ENCODE measurements around the gene NPPC.
"Not testable (repeated sequence)": the region's sequence is repeated elsewhere in the genome, so short reads cannot be mapped to it uniquely, and the experiment has no call there.

Gene NPPC

GRCh38 chr2:231900972-231901371, 25.2 kb downstream of the NPPC start:
- DNase-seq: no peak
- TF ChIP-seq POLR2A (IDR thresholded peaks at IDR 0.05; ENCODE audit: low read length): no peak
- no peak for TF ChIP-seq GATA1 (IDR thresholded peaks at IDR 0.05; ENCODE audit: low read depth, low read length)

GRCh38 chr2:231900486-231900942, 25.7 kb downstream of the NPPC start:
- DNase-seq: peak; percentile 75 to 84

GRCh38 chr2:231894566-231895380, 31.4 kb downstream of the NPPC start:
- no peak for TF ChIP-seq POLR2A (IDR thresholded peaks at IDR 0.05; ENCODE audit: low read length)
- TF ChIP-seq GATA1 (IDR thresholded peaks at IDR 0.05; ENCODE audit: low read depth, low read length): no peak
- DNase-seq: no peak

More at GRCh38 chr2:231900486-231900942, 25.7 kb downstream of the NPPC start:
- TF ChIP-seq GATA1 (IDR thresholded peaks at IDR 0.05; ENCODE audit: low read depth, low read length) (no peak), POLR2A (IDR thresholded peaks at IDR 0.05; ENCODE audit: low read length) (no peak)

GRCh38 chr2:231891514-231891905, 34.7 kb downstream of the NPPC start:
- TF ChIP-seq GATA1 (IDR thresholded peaks at IDR 0.05; ENCODE audit: low read depth, low read length): no peak
- no peak for TF ChIP-seq POLR2A (IDR thresholded peaks at IDR 0.05; ENCODE audit: low read length)
- DNase-seq: no peak

GRCh38 chr2:231890896-231891513, 35.2 kb downstream of the NPPC start:
- no peak for TF ChIP-seq POLR2A (IDR thresholded peaks at IDR 0.05; ENCODE audit: low read length)
- no peak for DNase-seq

GRCh38 chr2:231887756-231888155, 38.4 kb downstream of the NPPC start:
- DNase-seq: no peak
- TF ChIP-seq GATA1 (IDR thresholded peaks at IDR 0.05; ENCODE audit: low read depth, low read length) (no peak), POLR2A (IDR thresholded peaks at IDR 0.05; ENCODE audit: low read length) (no peak)

GRCh38 chr2:231886071-231886681, 40.0 kb downstream of the NPPC start:
- no peak for DNase-seq
- no peak for TF ChIP-seq POLR2A (IDR thresholded peaks at IDR 0.05; ENCODE audit: low read length)
- TF ChIP-seq GATA1 (IDR thresholded peaks at IDR 0.05; ENCODE audit: low read depth, low read length): no peak

- TF ChIP-seq GATA1 (IDR thresholded peaks at IDR 0.05; ENCODE audit: low read depth, low read length) (no peak), POLR2A (IDR thresholded peaks at IDR 0.05; ENCODE audit: low read length) (no peak)
- no peak for DNase-seq
These were observed 41.6 kb downstream of the NPPC start for GRCh38 chr2:231884438-231885140.

- DNase-seq: no peak
- TF ChIP-seq POLR2A (IDR thresholded peaks at IDR 0.05; ENCODE audit: low read length): no peak
- no peak for TF ChIP-seq GATA1 (IDR thresholded peaks at IDR 0.05; ENCODE audit: low read depth, low read length)
These were observed 42.7 kb downstream of the NPPC start for GRCh38 chr2:231883468-231883881.

- TF ChIP-seq POLR2A (IDR thresholded peaks at IDR 0.05; ENCODE audit: low read length) (no peak), GATA1 (IDR thresholded peaks at IDR 0.05; ENCODE audit: low read depth, low read length) (no peak)
- DNase-seq: no peak
These were observed 43.5 kb downstream of the NPPC start for GRCh38 chr2:231882646-231883045.

- not testable (repeated sequence) for DNase-seq
These were observed 45.8 kb downstream of the NPPC start for GRCh38 chr2:231880371-231880770.

GRCh38 chr2:231879216-231879615, 47.0 kb downstream of the NPPC start:
- DNase-seq: no peak
- no peak for TF ChIP-seq GATA1 (IDR thresholded peaks at IDR 0.05; ENCODE audit: low read depth, low read length)

GRCh38 chr2:231877533-231878456, 48.4 kb downstream of the NPPC start:
- no peak for DNase-seq

More at GRCh38 chr2:231877533-231878456, 48.4 kb downstream of the NPPC start:
- no peak for TF ChIP-seq GATA1 (IDR thresholded peaks at IDR 0.05; ENCODE audit: low read depth, low read length)
- TF ChIP-seq POLR2A (IDR thresholded peaks at IDR 0.05; ENCODE audit: low read length): no peak

Measured in erythroblast (primary cell).